GM23248 (cell line): ENCODE data around the gene ATXN7L1.

Source experiments
- EZH2 ChIP-seq: fragments of 200-600 bp; sonication (generic); IDR thresholded peaks from 2 replicates; pipeline ENCODE4 v1.6.1; 2018; ENCODE audit warnings: antibody characterized with exemption, mild to moderate bottlenecking; ENCODE audit not compliant: insufficient read depth, poor library complexity, severe bottlenecking
- EZH2phosphoT487 ChIP-seq: fragments of 200-600 bp; sonication (generic); IDR thresholded peaks from 2 replicates; pipeline ENCODE4 v1.6.1; 2018; ENCODE audit warnings: antibody characterized with exemption, moderate library complexity, mild to moderate bottlenecking, low read depth; ENCODE audit not compliant: insufficient read depth

DNA sequence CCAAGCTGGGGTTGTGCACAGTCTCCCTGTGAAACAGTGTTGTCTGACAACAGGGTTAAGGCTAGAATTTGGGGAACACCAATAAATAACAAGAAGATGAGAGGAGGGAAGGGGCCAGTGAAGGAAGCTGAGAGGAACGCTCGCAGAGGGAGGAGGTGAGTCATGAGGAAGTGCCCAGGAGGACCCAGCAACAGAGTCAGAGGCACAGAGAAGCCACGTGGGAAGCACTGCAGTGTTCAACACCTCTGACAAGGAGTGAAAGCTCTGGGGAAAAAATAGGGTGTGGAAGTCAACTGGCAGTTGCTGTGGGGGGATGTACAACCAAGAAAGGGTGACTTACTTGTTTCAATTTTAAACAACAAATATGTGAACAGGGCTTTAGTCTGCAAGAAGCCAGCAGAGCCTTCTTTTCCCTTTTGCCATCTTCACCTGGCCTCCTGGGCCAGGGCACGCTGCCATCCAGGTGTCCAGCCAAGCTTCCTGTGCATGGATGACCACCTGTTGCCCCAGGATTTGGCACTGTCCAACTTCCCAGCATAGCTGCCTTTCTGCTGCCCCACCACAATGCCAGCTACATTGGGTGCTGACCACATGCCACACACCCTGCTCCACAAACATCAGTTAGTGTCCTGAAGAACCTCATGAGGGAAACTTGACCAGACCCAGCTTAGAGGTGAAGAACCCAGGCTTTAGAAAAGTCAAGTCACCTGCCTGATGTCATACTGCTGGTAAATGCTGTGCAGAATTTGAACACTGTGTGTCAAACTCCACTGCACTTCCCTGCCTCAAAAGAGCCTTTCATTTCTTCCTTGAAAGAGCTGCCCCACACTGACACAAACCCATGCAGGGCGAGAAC, 69.6 kb downstream of the ATXN7L1 start:
- TF ChIP-seq EZH2phosphoT487 (no peak), EZH2 (no peak)
